Stimulated activated CD4-positive, alpha-beta T cell treated with anti-CD3 and anti-CD28 coated beads, Interleukin-15, amount 100 ng/mL, for 1 hour (primary cell): ENCODE measurements around the gene BBOF1.
"Not testable (repeated sequence)": the region's sequence is repeated elsewhere in the genome, so short reads cannot be mapped to it uniquely, and the experiment has no call there.

Source experiments
- DNase-seq, 2 donors: peaks; one replicate each; pipeline ENCODE4 v3.0.0-alpha.2; 2020; ENCODE audit warnings: low read depth in 1 of 2, low spot score in 1 of 2

BBOF1 gene

GRCh38 chr14:74085828-74086227 is 66.7 kb downstream of the BBOF1 start:
- DNase-seq: no peak

- no peak for DNase-seq
These were observed 70.3 kb downstream of the BBOF1 start for GRCh38 chr14:74089251-74090020.

- DNase-seq: no peak
These were observed 86.2 kb downstream of the BBOF1 start for GRCh38 chr14:74105381-74105780.

GRCh38 chr14:74109369-74109768 is 90.2 kb downstream of the BBOF1 start:
- no peak for DNase-seq

GRCh38 chr14:74111395-74112216 is 92.5 kb downstream of the BBOF1 start:
- not testable (repeated sequence) for DNase-seq
